Vagina (tissue), 2 donors: Measurements from ENCODE around the gene CEP162. TPM values are rescaled to one million over a fixed set of nuclear protein-coding genes. Genes with fewer than 3 reads are reported as not detected.
A peak's percentile ranks its signal among the peaks of the same experiment; 100 is the strongest.
"Not testable (repeated sequence)": the region's sequence is repeated elsewhere in the genome, so short reads cannot be mapped to it uniquely, and the experiment has no call there.

ENCODE experiments used
- DNase-seq, 2 donors: peaks; one replicate each; pipeline ENCODE4 v3.0.0-alpha.2; 2017; ENCODE audit errors: extremely low spot score in 2 of 2
- H3K27ac ChIP-seq: fragments of 200-600 bp; sonication (generic); one replicate; pipeline ENCODE4 v1.5.1; 2019
- H3K27me3 ChIP-seq: fragments of 200-600 bp; sonication (generic); one replicate; pipeline ENCODE4 v1.5.1; 2019
- H3K36me3 ChIP-seq, 2 donors: fragments of 200-600 bp; sonication (generic); one replicate each; pipeline ENCODE4 v1.5.1; 2017 to 2019
- H3K4me1 ChIP-seq: fragments of 200-600 bp; sonication (generic); one replicate; pipeline ENCODE4 v1.5.1; 2019
- H3K4me3 ChIP-seq, 2 donors: fragments of 200-600 bp; sonication (generic); 1 replicate in 1 of 2; 2 replicates in 1 of 2; pipeline ENCODE4 v1.5.1; 2016 to 2019
- H3K9me3 ChIP-seq: fragments of 200-600 bp; sonication (generic); one replicate; pipeline ENCODE4 v1.5.1; 2019
- CTCF ChIP-seq, 3 experiments: fragments of 450-650 bp in 2 of 3; fragments of 200-600 bp in 1 of 3; sonication (generic) in 1 of 3; IDR thresholded peaks; one replicate each; pipeline ENCODE4 v1.5.1; 2017 to 2019; ENCODE audit warnings: antibody characterized with exemption in 3 of 3, mild to moderate bottlenecking in 2 of 3, moderate library complexity in 2 of 3
- POLR2A ChIP-seq, 2 donors: fragments of 450-650 bp; IDR thresholded peaks; one replicate each; pipeline ENCODE4 v1.6.1; 2017; ENCODE audit warnings: antibody characterized with exemption in 2 of 2, mild to moderate bottlenecking in 2 of 2, moderate library complexity in 2 of 2
- POLR2AphosphoS5 ChIP-seq, 2 donors: sonication (generic); formaldehyde crosslinking; IDR thresholded peaks; one replicate each; pipeline ENCODE4 v1.9.0; 2017; ENCODE audit warnings: antibody characterized with exemption in 2 of 2, mild to moderate bottlenecking in 2 of 2, low read depth in 1 of 2; ENCODE audit not compliant: insufficient read depth in 1 of 2
- intact Hi-C: fragments of 100-400 bp; cut with DNase I; formaldehyde crosslinking; loops from one replicate; pipeline ENCODE4 v1.15.1; 2023
- total RNA-seq: library from RNA; depleted of rRNA; stranded (reverse); fragments of >200 nt; gene quantifications from one replicate; pipeline ENCODE4 v1.2.3, GENCODE V29; 2016

The CEP162 gene
- total RNA-seq, 1 donor from 2014 or later: 6.1 TPM

- TF ChIP-seq POLR2A (IDR thresholded peaks at IDR 0.05) (no peak), CTCF (IDR thresholded peaks at IDR 0.05) (peak in 1 of 3 experiments; percentile 3), POLR2AphosphoS5 (IDR thresholded peaks at IDR 0.05; ENCODE audit: insufficient read depth in 1 of 2, low read depth in 1 of 2) (no peak)
- peak overlapping the region; percentile 61 to 65 for H3K4me3 ChIP-seq
- H3K27ac ChIP-seq: peak overlapping the region; percentile 77
- DNase-seq: no peak
- H3K9me3 ChIP-seq: no peaks in the 10 kb centered on the region
- intact Hi-C loops: no loop called here
- H3K4me1 ChIP-seq: peaks cover 12% of the 10 kb centered on the region
- H3K36me3 ChIP-seq: no peaks in the 10 kb centered on the region
- no peaks in the 10 kb centered on the region for H3K27me3 ChIP-seq
Measured at GRCh38 chr6:84228198-84228543, 728 bp upstream of the CEP162 start.

- Histone ChIP-seq H3K9me3 (no peaks in the 10 kb centered on the region), H3K4me3 (peak overlapping the region; percentile 61 to 65), H3K27ac (peak overlapping the region; percentile 77), H3K36me3 (no peaks in the 10 kb centered on the region), H3K4me1 (peaks cover 12% of the 10 kb centered on the region), H3K27me3 (no peaks in the 10 kb centered on the region)
- intact Hi-C loops: no loop called here
- TF ChIP-seq POLR2A (IDR thresholded peaks at IDR 0.05) (no peak), CTCF (IDR thresholded peaks at IDR 0.05) (no peak), POLR2AphosphoS5 (IDR thresholded peaks at IDR 0.05; ENCODE audit: insufficient read depth in 1 of 2, low read depth in 1 of 2) (no peak)
- no peak for DNase-seq
Measured at GRCh38 chr6:84227044-84227433, 404 bp downstream of the CEP162 start.

GRCh38 chr6:84224251-84224650 is 3.2 kb downstream of the CEP162 start:
- no peaks in the 10 kb centered on the region for H3K9me3 ChIP-seq
- H3K4me3 ChIP-seq: no peak overlapping the region
- H3K36me3 ChIP-seq: no peaks in the 10 kb centered on the region
- H3K27me3 ChIP-seq: no peaks in the 10 kb centered on the region
- peaks cover 12% of the 10 kb centered on the region for H3K4me1 ChIP-seq
- no peak for DNase-seq
- intact Hi-C loops: loop anchor here (5.0 kb wide), 1 partner anchor 342 kb away; no protein-coding TSS in a partner anchor
- TF ChIP-seq CTCF (IDR thresholded peaks at IDR 0.05): no peak
- no peak for TF ChIP-seq POLR2A (IDR thresholded peaks at IDR 0.05)
- TF ChIP-seq POLR2AphosphoS5 (IDR thresholded peaks at IDR 0.05; ENCODE audit: insufficient read depth in 1 of 2, low read depth in 1 of 2): no peak
- H3K27ac ChIP-seq: no peak overlapping the region

GRCh38 chr6:84223608-84224007 is 3.8 kb downstream of the CEP162 start:
- H3K27ac ChIP-seq, DNase-seq, H3K27me3 ChIP-seq, H3K4me3 ChIP-seq, H3K36me3 ChIP-seq, H3K9me3 ChIP-seq: not testable (repeated sequence)
- H3K4me1 ChIP-seq: peaks cover 12% of the 10 kb centered on the region
- intact Hi-C loops: loop anchor here (5.0 kb wide), 1 partner anchor 341 kb away; no protein-coding TSS in a partner anchor

GRCh38 chr6:84222426-84222825 is 5.0 kb downstream of the CEP162 start:
- no peak overlapping the region for H3K4me3 ChIP-seq
- no peak overlapping the region for H3K27ac ChIP-seq
- H3K9me3 ChIP-seq: no peaks in the 10 kb centered on the region
- TF ChIP-seq CTCF (IDR thresholded peaks at IDR 0.05) (no peak), POLR2AphosphoS5 (IDR thresholded peaks at IDR 0.05; ENCODE audit: insufficient read depth in 1 of 2, low read depth in 1 of 2) (no peak), POLR2A (IDR thresholded peaks at IDR 0.05) (no peak)
- H3K36me3 ChIP-seq: no peaks in the 10 kb centered on the region
- DNase-seq: no peak
- intact Hi-C loops: loop anchor here (5.0 kb wide), 1 partner anchor 340 kb away; no protein-coding TSS in a partner anchor
- H3K4me1 ChIP-seq: peaks cover 12% of the 10 kb centered on the region
- no peaks in the 10 kb centered on the region for H3K27me3 ChIP-seq
